ENCODE measurements around the gene IFI27L2.

The IFI27L2 gene

DNA sequence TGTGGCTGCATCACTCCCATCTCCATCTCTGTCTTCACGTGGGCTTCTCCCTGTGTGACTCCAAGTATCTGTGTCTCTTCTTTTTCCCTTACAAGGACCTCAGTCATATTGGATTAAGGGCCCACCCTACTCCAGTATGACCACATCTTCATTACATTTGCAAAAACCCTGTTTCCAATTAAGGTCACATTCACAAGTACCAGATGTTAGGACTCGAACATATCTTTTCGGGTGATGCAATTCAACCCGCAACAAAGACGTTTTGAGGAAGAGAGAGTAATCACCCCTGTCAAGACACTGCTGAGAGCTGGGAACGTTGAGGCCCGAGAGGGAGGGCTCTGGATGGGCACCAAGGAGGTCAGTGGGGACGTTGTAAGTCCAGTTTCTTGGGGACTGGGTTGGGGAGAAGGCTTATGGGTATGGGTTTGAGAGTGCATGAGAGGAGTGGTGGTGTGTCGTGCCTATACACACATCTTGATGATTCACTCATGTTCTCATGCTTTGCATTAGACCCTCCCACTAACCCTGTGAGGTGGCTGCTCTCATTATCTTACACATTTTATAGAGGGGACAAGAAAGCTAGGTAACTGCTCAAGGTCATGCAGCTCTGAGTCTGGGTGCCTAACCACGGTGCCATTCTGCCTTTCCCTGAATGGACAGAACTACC is 30.9 kb downstream of the IFI27L2 start:
- peak; percentile 88 for DNase-seq

DNA sequence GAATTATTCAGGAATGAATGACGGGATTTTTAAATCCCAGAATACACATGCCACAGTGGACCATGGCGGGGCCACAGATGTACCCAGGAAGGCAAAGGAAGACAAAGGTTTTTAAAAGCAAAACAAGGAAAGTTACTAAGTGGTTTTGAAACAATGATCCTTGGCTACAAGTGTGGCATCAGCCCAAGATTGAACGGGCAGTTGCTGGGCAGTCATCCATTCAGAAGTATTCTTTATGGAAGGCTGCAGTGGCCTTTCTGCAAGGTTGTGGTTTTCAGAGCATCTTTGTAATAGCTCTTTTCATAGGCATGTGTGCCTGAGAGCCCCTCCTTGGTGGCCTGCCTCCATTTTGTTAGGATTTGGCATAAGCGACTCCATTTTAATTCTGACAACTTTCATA is 32.3 kb downstream of the IFI27L2 start:
- DNase-seq: no peak

DNA sequence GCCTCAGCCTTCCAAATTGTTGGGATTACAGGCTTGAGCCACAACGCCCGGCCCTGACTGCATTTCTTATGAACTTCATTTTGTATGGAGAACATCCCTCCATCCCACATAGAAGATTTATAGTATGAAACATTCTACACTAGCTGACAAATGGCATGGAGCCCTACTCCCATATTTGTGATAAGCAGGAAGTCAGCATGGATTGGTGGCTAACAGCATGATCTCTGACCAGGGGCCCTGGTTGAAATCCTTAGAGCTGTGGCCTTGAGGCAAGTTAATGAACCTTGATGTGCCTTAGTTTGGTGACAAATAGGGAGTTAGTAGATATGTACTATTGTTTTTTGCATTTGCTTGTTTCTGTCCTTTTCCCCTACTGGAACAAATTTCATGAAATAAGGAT is 36.0 kb downstream of the IFI27L2 start:
- no peak for DNase-seq

DNA sequence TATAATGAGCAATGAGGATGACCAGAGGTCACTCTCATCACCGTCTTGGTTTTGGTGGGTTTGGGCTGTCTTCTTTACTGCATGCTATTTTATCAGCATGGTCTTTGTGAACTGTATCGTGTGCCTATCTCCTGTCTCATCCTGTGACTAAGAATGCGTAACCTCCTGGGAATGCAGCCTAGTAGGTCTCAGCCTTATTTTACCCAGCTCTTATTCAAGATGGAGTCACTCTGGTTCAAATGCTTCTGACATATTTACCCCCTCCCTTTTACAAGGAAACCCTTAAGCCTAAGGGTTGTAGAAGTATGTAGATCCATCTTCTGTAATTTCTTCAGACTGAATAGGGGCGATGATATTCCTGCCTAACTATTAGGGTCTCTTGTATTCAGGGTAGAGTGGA is 39.9 kb downstream of the IFI27L2 start:
- DNase-seq: no peak

DNA sequence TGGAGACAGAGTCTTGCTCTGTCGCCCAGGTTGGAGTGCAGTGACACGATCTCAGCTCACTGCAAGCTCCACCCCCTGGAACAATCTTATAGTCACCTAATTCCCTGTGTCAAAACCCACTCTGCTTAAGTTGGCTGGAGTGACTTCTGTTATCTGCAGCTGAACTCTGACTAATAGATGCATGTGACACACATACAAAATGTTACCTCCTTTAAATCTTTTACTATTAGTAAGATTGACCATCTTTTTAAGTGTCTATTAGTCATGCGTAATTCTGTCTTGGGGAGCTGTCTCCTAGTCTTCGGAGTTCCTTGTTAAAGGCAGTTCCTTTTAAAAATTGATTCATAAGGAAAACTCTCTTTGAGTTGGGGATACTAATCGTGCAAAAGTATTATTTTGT is 40.9 kb downstream of the IFI27L2 start:
- DNase-seq: peak; percentile 21

DNA sequence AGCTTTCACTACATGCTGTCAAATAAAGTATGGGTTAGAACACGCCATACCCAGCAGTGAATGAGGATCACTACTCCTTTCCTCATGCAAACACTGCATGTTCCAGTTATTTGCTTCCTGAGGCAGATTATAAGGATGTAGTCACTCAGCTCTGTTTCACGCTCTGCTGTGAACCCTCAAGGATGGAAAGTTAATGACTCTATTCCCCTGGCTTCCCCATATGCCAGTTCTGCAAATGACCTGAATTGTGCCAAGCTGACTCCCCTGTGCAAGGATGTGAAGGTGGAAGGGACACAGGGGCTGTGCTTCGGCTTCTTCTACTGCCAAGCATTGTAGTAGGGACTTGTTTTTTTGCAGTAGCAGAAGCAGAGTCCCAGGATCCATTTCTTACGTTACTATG is 41.5 kb downstream of the IFI27L2 start:
- DNase-seq: no peak

DNA sequence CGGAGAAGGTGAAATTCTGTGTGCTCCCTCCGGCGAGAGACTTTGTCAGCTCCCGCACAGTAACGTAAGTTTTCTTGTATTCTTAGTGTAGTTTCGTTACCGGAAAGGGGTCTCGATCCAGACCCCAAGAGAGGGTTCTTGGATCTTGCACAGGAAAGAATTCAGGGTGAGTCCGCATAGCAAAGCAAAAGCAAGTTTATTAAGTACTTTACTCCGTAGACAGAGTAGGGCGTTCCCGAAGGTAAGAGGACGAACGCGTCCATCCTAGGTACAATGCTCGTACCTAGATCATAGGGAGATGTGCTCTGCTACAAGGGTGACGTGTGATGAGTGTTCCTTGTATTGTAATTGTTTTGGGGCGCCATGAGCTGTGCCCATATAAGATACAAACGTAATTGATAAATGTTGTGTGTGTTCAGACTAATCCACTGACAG is 48.0 kb downstream of the IFI27L2 start:
- no peak for DNase-seq

DNA sequence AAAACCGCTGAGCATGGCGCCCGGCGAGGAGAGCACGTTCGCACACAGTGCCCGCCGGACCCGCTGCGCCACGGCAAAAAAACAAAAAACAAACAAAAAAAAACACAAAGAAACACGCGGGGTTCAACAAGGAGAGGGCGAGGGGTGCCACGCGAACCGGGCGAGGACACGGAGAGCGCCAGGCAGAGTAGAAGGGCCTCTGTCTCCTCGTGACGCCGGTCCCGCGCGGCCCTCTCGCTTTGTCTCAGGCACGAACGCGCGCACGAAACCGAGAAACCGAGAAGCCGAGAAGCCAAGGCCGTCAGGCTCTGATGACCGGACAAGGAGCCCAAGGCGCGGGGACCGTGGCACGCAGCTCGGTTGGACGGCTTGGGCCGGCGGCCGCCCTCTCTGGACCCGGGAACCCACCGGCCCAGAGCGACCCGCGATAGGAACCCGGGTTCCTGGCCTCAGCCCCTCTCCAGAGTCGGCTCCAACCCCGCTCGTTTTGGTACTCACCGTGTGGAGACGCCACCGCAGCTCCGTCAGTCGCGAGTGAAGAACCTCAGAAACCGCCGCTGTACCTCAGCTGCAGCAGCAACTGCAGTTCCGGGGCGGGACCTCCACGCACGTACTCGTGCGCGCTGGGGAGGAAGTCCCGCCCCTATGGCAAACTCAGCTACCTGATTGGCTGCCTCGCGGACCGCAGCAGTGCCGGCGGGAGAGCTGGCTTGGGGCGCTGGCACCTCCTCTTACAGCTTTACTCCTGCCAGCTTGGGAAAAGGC is 48.6 kb downstream of the IFI27L2 start, which contains the start of the genes DDX24 and IFI27L1:
TSS of gene DDX24 (minus strand) at position 582 of the 765 bp plus-strand sequence. CDS start 1,460 bp downstream, outside the sequence.
TSS of gene IFI27L1 (plus strand) at position 690 of the 765 bp plus-strand sequence. CDS start 15,628 bp downstream, outside the sequence.
- peak; percentile 93 for DNase-seq

DNA sequence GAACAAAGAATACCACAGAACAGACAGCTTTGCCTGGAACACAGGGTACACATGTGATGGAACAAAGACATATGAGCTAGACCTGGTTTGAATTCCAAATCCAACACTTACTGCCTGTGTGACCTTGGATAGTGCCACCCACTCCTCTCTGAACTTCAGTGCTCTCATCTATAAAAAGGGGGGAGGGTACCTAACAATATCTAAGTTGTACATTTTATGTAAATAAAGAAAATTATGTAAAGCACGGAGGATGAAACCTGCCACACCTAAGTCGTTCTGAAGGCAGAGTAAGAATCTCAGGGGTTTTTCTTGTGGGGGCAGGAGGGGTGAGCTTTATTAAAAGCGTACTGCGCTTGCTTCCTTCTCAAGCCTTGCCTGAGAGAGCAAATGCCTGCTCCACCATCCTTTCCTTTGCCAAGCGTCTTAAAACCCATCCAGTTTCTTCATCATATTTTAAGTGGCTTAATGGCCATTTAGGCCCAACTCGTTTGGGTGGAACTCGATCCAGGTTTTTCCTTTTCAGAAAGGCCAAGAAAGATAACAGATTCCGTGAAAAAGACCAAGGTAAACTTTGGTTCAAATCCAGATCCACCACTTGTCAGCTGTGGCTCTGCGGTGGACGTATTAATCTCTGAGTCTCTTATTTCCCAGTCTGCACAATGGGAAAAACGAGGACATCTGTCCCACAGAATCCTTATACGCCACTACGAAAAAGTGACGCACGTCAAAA is 49.3 kb downstream of the IFI27L2 start:
- DNase-seq: peak; percentile 28

DNA sequence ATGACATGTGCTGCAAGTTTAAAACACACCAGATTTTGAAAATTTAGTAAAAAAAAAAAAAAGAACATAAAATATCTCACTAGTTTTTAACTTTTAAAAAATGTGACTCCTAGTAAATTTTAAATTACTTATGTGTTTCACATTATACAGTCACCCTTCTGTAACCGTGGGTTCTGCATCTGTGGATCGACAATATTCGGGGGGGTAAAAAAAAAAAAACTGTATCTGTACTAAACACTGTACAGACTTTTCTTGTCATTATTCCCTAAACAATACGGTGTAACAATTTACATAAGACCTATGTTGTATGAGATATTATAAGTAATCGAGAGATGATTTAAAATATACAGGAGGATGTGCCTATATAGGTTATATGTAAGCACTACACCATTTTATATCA is 51.6 kb downstream of the IFI27L2 start:
- DNase-seq: no peak
